CD14-positive monocyte (primary cell): ENCODE data around the gene ADAMTS9. TPM values are rescaled to one million over a fixed set of nuclear protein-coding genes. Genes with fewer than 3 reads are reported as not detected.

Source experiments
- DNase-seq, 3 donors: peaks; one replicate each; pipeline ENCODE4 v3.0.0-alpha.2; 2011 to 2022
- H2AFZ ChIP-seq: 2 replicates; pipeline ENCODE4 v1.6.0; 2012; ENCODE audit warnings: mild to moderate bottlenecking, low read depth, low read length, inconsistent platforms; ENCODE audit not compliant: insufficient read depth, poor library complexity, severe bottlenecking
- H3K27ac ChIP-seq, 2 donors: 1 replicate in 1 of 2; 2 replicates in 1 of 2; pipeline ENCODE4 v1.5.1; 2012 to 2013; ENCODE audit warnings: low read length in 2 of 2, control low read depth in 1 of 2, inconsistent platforms in 1 of 2, low read depth in 1 of 2, mild to moderate bottlenecking in 1 of 2
- H3K27me3 ChIP-seq, 2 donors: one replicate each; pipeline versions ENCODE4 v1.6.0 to v1.6.1; 2011 to 2013; ENCODE audit warnings: low read length in 2 of 2; ENCODE audit not compliant: control insufficient read depth in 2 of 2, insufficient read depth in 2 of 2
- H3K36me3 ChIP-seq, 2 donors: replicated peaks in 1 of 2; 1 replicate in 1 of 2; 2 replicates in 1 of 2; pipeline versions ENCODE4 v1.5.1 to v1.6.1; 2012 to 2013; ENCODE audit warnings: low read length in 2 of 2, control low read depth in 1 of 2, inconsistent platforms in 1 of 2, mild to moderate bottlenecking in 1 of 2; ENCODE audit not compliant: insufficient read depth in 2 of 2, control insufficient read depth in 1 of 2
- H3K4me1 ChIP-seq, 2 donors: 1 replicate in 1 of 2; 2 replicates in 1 of 2; pipeline versions ENCODE4 v1.5.1 to v1.6.1; 2012 to 2013; ENCODE audit warnings: low read length in 2 of 2, control low read depth in 1 of 2, inconsistent platforms in 1 of 2, mild to moderate bottlenecking in 1 of 2, moderate library complexity in 1 of 2; ENCODE audit not compliant: insufficient read depth in 2 of 2, control insufficient read depth in 1 of 2
- H3K4me2 ChIP-seq: replicated peaks from 2 replicates; pipeline ENCODE3; 2012; ENCODE audit warnings: low read length, moderate library complexity, mild to moderate bottlenecking; ENCODE audit not compliant: poor library complexity, severe bottlenecking; ENCODE audit errors: extremely low read depth
- H3K4me3 ChIP-seq, 3 experiments: fragments of 200-600 bp in 1 of 3; sonication (generic) in 1 of 3; replicated peaks in 1 of 3; 1 replicate in 2 of 3; 2 replicates in 1 of 3; pipeline ENCODE4 v1.5.1; 2011 to 2013; ENCODE audit warnings: low read length in 3 of 3, mild to moderate bottlenecking in 3 of 3, control low read depth in 2 of 3, low read depth in 2 of 3, inconsistent platforms in 1 of 3, moderate library complexity in 1 of 3
- H3K79me2 ChIP-seq: 2 replicates; pipeline ENCODE4 v1.6.0; 2012; ENCODE audit warnings: mild to moderate bottlenecking, control low read depth, inconsistent platforms, low read length, moderate library complexity; ENCODE audit not compliant: insufficient read depth
- H3K9ac ChIP-seq: 2 replicates; pipeline ENCODE4 v1.6.0; 2017; ENCODE audit warnings: low read length, mild to moderate bottlenecking; ENCODE audit not compliant: insufficient read depth, poor library complexity, severe bottlenecking
- H3K9me3 ChIP-seq, 2 donors: replicated peaks in 1 of 2; 1 replicate in 1 of 2; 2 replicates in 1 of 2; pipeline versions ENCODE4 v1.5.1 to v1.6.1; 2012 to 2013; ENCODE audit warnings: low read length in 2 of 2, control low read depth in 1 of 2; ENCODE audit not compliant: control insufficient read depth in 1 of 2, insufficient read depth in 1 of 2
- H4K20me1 ChIP-seq: 2 replicates; pipeline ENCODE4 v1.6.0; 2012; ENCODE audit warnings: mild to moderate bottlenecking, low read length, control low read depth, moderate library complexity; ENCODE audit not compliant: insufficient read depth
- H3K27ac Mint-ChIP-seq, 7 donors: one replicate each; pipeline ENCODE4 v1.8.0; 2020; ENCODE audit warnings: mild to moderate bottlenecking in 7 of 7, mixed read lengths in 7 of 7, moderate library complexity in 6 of 7, inconsistent platforms in 2 of 7
- H3K27me3 Mint-ChIP-seq, 3 donors: one replicate each; pipeline ENCODE4 v1.8.0; 2021 to 2022; ENCODE audit warnings: low read depth in 3 of 3, mild to moderate bottlenecking in 3 of 3, mixed read lengths in 3 of 3, moderate library complexity in 3 of 3, inconsistent platforms in 1 of 3
- H3K36me3 Mint-ChIP-seq, 2 donors: one replicate each; pipeline ENCODE4 v1.8.0; 2020; ENCODE audit warnings: mixed read lengths in 2 of 2, inconsistent platforms in 1 of 2, mild to moderate bottlenecking in 1 of 2
- H3K4me1 Mint-ChIP-seq: one replicate; pipeline ENCODE4 v1.8.0; 2020; ENCODE audit warnings: mild to moderate bottlenecking, mixed read lengths
- H3K4me3 Mint-ChIP-seq, 2 donors: one replicate each; pipeline ENCODE4 v1.8.0; 2020; ENCODE audit warnings: mild to moderate bottlenecking in 2 of 2, mixed read lengths in 2 of 2, moderate library complexity in 1 of 2
- H3K9me3 Mint-ChIP-seq, 7 donors: one replicate each; pipeline ENCODE4 v1.8.0; 2020 to 2022; ENCODE audit warnings: mixed read lengths in 7 of 7, mild to moderate bottlenecking in 6 of 7, moderate library complexity in 6 of 7, inconsistent platforms in 2 of 7
- WGBS: methylation state at CpG from one replicate; pipeline ENCODE4 v1.1.5; 2013; ENCODE audit warnings: missing lambda C conversion rate; ENCODE audit not compliant: insufficient coverage; 5-methylcytosine and 5-hydroxymethylcytosine counted together
- intact Hi-C, 2 donors: fragments of 100-400 bp; cut with micrococcal nuclease; formaldehyde crosslinking; loops; one replicate each; pipeline versions ENCODE4 v1.15.0 to v1.15.1; 2023
- polyA plus RNA-seq, 3 donors: library from polyadenylated mRNA; depleted of rRNA in 1 of 3; unstranded in 2 of 3; stranded (reverse) in 1 of 3; fragments of 300-500 nt in 2 of 3; fragments of >200 nt in 1 of 3; fragmentation: Illumina TruSeq in 2 of 3; gene quantifications; 1 replicate in 2 of 3; 2 replicates in 1 of 3; pipeline ENCODE4 v1.2.3, GENCODE V29; 2012 to 2021
- TF ChIP-seq, protein P1 (sequence below): fragments of 200-600 bp; IDR thresholded peaks from one replicate; pipeline ENCODE4 v1.8.0; 2022; ENCODE audit warnings: antibody characterized with exemption, mild to moderate bottlenecking

Gene ADAMTS9
- polyA plus RNA-seq, 3 donors: not detected

DNA sequence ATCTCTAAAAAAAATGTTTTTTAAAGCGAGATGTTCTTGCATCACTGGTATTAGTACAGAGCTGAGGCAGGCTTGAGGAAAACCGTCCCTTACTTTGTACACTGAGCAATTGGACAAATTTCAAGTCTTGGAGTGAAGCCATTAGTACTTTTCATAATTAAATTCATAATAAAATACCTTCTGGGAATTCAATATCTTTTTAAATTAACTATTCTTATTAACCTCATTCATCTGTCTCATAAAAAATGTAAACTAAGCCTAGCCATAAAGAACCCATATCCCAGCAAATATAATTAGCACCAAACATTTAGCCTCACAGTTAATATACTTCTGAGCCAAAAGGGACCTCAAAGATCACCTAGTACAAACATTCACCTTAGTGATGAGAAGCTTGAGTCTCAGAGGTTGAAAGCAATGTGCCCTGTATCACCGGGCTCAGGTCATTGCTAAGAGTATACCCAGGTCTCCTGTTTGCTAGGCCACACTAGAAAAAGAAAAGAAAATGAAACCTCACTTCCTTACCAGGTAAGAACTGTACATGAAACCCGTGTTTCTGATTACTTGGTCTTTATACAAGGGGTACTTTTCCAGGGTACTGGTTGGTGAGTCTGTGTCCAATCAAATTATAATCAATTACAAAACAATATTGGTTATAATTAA is 192.5 kb downstream of the ADAMTS9 start:
- Histone ChIP-seq H3K27ac (no peak overlapping the region), H3K27me3 (peaks cover 20 to 40% of the 10 kb centered on the region in 2 donors), H3K79me2 (no peaks in the 10 kb centered on the region), H4K20me1 (no peaks in the 10 kb centered on the region), H2AFZ (no peak overlapping the region), H3K9me3 (no peaks in the 10 kb centered on the region), H3K4me1 (no peaks in the 10 kb centered on the region), H3K4me2 (no peak overlapping the region), H3K9ac (no peak overlapping the region), H3K36me3 (no peaks in the 10 kb centered on the region), H3K4me3 (no peak overlapping the region)
- no peaks in the 10 kb centered on the region for H3K36me3 Mint-ChIP-seq
- H3K9me3 Mint-ChIP-seq: peaks cover 0 to 5% (median 0%) of the 10 kb centered on the region in 7 donors
- no peak overlapping the region for H3K4me3 Mint-ChIP-seq
- no peak for DNase-seq
- H3K4me1 Mint-ChIP-seq: no peaks in the 10 kb centered on the region
- TF ChIP-seq, protein P1, sequence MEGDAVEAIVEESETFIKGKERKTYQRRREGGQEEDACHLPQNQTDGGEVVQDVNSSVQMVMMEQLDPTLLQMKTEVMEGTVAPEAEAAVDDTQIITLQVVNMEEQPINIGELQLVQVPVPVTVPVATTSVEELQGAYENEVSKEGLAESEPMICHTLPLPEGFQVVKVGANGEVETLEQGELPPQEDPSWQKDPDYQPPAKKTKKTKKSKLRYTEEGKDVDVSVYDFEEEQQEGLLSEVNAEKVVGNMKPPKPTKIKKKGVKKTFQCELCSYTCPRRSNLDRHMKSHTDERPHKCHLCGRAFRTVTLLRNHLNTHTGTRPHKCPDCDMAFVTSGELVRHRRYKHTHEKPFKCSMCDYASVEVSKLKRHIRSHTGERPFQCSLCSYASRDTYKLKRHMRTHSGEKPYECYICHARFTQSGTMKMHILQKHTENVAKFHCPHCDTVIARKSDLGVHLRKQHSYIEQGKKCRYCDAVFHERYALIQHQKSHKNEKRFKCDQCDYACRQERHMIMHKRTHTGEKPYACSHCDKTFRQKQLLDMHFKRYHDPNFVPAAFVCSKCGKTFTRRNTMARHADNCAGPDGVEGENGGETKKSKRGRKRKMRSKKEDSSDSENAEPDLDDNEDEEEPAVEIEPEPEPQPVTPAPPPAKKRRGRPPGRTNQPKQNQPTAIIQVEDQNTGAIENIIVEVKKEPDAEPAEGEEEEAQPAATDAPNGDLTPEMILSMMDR: no peak
- 100% methylated on average over 1 of the region's 4 CpGs for WGBS
- peaks cover 26 to 37% (median 34%) of the 10 kb centered on the region in 3 donors for H3K27me3 Mint-ChIP-seq
- intact Hi-C loops: no loop called here
- no peak overlapping the region for H3K27ac Mint-ChIP-seq

DNA sequence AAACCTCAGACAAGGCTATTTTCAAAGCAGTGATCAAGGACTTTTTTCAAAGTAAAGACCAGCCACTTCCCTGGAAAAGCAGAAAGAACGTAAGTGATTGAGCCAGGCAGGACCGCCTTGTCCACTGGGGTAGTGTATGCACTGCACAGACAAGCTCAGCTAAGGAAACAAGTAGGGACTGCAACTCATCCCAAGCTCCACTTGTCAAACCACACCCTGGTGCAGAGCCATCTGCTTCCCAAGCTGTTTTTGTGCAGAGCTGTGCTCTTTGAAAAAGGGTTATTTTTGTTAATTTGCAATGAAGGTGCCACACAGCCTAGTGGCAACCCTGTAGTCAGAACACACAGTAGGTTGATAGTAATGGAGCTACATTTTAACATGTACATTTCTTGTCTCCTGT is 193.3 kb downstream of the ADAMTS9 start:
- Mint-ChIP-seq H3K4me3 (no peak overlapping the region), H3K27ac (no peak overlapping the region), H3K36me3 (no peaks in the 10 kb centered on the region), H3K27me3 (peaks cover 30 to 40% (median 37%) of the 10 kb centered on the region in 3 donors), H3K4me1 (no peaks in the 10 kb centered on the region), H3K9me3 (peaks cover 0 to 5% (median 0%) of the 10 kb centered on the region in 7 donors)
- intact Hi-C loops: no loop called here
- no peaks in the 10 kb centered on the region for H4K20me1 ChIP-seq
- WGBS: 80% methylated on average over 1 of the region's 2 CpGs
- no peaks in the 10 kb centered on the region for H3K36me3 ChIP-seq
- no peak overlapping the region for H3K4me3 ChIP-seq
- H3K9me3 ChIP-seq: no peaks in the 10 kb centered on the region
- H3K9ac ChIP-seq: no peak overlapping the region
- no peak overlapping the region for H3K27ac ChIP-seq
- H3K4me2 ChIP-seq: no peak overlapping the region
- no peaks in the 10 kb centered on the region for H3K79me2 ChIP-seq
- TF ChIP-seq, protein P1: no peak
- H2AFZ ChIP-seq: no peak overlapping the region
- H3K4me1 ChIP-seq: no peaks in the 10 kb centered on the region
- peaks cover 20 to 46% of the 10 kb centered on the region in 2 donors for H3K27me3 ChIP-seq
- no peak for DNase-seq
